Small intestine (tissue), 7 donors: Measurements from ENCODE around the gene PPP1R14D. TPM values are rescaled to one million over a fixed set of nuclear protein-coding genes. Genes with fewer than 3 reads are reported as not detected.
A peak's percentile ranks its signal among the peaks of the same experiment; 100 is the strongest.

Experiments
- DNase-seq, 2 donors: peaks; one replicate each; pipeline versions ENCODE4 v3.0.0 to v3.0.0-alpha.2; 2013
- FAIRE-seq: peaks from 2 replicates; lab custom pipeline; 2012; peaks lifted over from hg19 to GRCh38; lab: Jason Lieb, UNC
- H3K27ac ChIP-seq, 3 donors: one replicate each; pipeline ENCODE4 v1.5.1; 2013; ENCODE audit warnings: low read length in 2 of 3, mild to moderate bottlenecking in 2 of 3, control low read depth in 1 of 3, inconsistent platforms in 1 of 3, low read depth in 1 of 3, moderate library complexity in 1 of 3
- H3K27me3 ChIP-seq, 3 donors: one replicate each; pipeline ENCODE4 v1.6.1; 2013; ENCODE audit warnings: low read length in 3 of 3, inconsistent platforms in 1 of 3; ENCODE audit not compliant: control insufficient read depth in 3 of 3, insufficient read depth in 3 of 3
- H3K36me3 ChIP-seq, 3 donors: one replicate each; pipeline ENCODE4 v1.6.1; 2013; ENCODE audit warnings: low read length in 3 of 3, inconsistent platforms in 1 of 3, low read depth in 1 of 3, mild to moderate bottlenecking in 1 of 3, moderate library complexity in 1 of 3; ENCODE audit not compliant: control insufficient read depth in 3 of 3, insufficient read depth in 2 of 3
- H3K4me1 ChIP-seq, 3 donors: one replicate each; pipeline ENCODE4 v1.6.1; 2013; ENCODE audit warnings: low read length in 2 of 3, inconsistent platforms in 1 of 3, low read depth in 1 of 3, mild to moderate bottlenecking in 1 of 3, moderate library complexity in 1 of 3; ENCODE audit not compliant: control insufficient read depth in 3 of 3, insufficient read depth in 2 of 3
- H3K4me3 ChIP-seq, 3 donors: one replicate each; pipeline ENCODE4 v1.5.1; 2013; ENCODE audit warnings: low read length in 3 of 3, control low read depth in 1 of 3, inconsistent platforms in 1 of 3, low read depth in 1 of 3, mild to moderate bottlenecking in 1 of 3, moderate library complexity in 1 of 3
- H3K9me3 ChIP-seq, 2 donors: one replicate each; pipeline ENCODE4 v1.6.1; 2013; ENCODE audit warnings: low read depth in 1 of 2, low read length in 1 of 2; ENCODE audit not compliant: control insufficient read depth in 2 of 2, insufficient read depth in 1 of 2
- WGBS, 3 donors: extraction: QIAGEN DNeasy Blood & Tissue Kit; methylation state at CpG; one replicate each; pipeline ENCODE4 v1.1.7; 2013; 5-methylcytosine and 5-hydroxymethylcytosine counted together
- polyA plus RNA-seq, 4 donors: library from polyadenylated mRNA; stranded (reverse) in 3 of 4; unstranded in 1 of 4; fragments of 200-250 nt in 3 of 4; fragments of 120-200 nt in 1 of 4; gene quantifications; one replicate each; pipeline versions ENCODE4 v1.2.1 to v1.2.3, GENCODE V29; 2013
- donor health status: healthy with polysubstance abuse.
- donor health status: control.
- donor health status: control.
- donor health status: Bipolar disorder and iron deficiency.
- donor health status: healthy.

PPP1R14D gene
- polyA plus RNA-seq, 4 donors: 23.3 to 348 (median 226) TPM

GRCh38 chr15:40821195-40821594, 7.3 kb downstream of the PPP1R14D start:
- DNase-seq (no peak), FAIRE-seq (no peak)
- Histone ChIP-seq H3K9me3 (no peaks in the 10 kb centered on the region), H3K27me3 (no peaks in the 10 kb centered on the region), H3K4me1 (peaks cover 0 to 16% (median 0%) of the 10 kb centered on the region in 3 donors), H3K36me3 (peaks cover 0 to 5% (median 2%) of the 10 kb centered on the region in 3 donors), H3K4me3 (no peak overlapping the region), H3K27ac (no peak overlapping the region)
- 92 to 95% (median 95%) methylated on average over 2 of the region's 2 CpGs for WGBS, 3 donors

GRCh38 chr15:40819048-40819447, 9.5 kb downstream of the PPP1R14D start:
- DNase-seq: no peak
- FAIRE-seq: no peak
- Histone ChIP-seq H3K36me3 (peaks cover 4 to 26% (median 13%) of the 10 kb centered on the region in 3 donors), H3K27me3 (no peaks in the 10 kb centered on the region), H3K4me1 (peaks cover 0 to 6% (median 0%) of the 10 kb centered on the region in 3 donors), H3K9me3 (no peaks in the 10 kb centered on the region), H3K4me3 (no peak overlapping the region), H3K27ac (no peak overlapping the region)
- 85 to 87% (median 85%) methylated on average over 7 of the region's 7 CpGs for WGBS, 3 donors

GRCh38 chr15:40815042-40815698, 13.3 kb downstream of the PPP1R14D start:
- no peaks in the 10 kb centered on the region for H3K9me3 ChIP-seq
- peaks cover 13 to 49% (median 19%) of the 10 kb centered on the region in 3 donors for H3K36me3 ChIP-seq
- no peak overlapping the region for H3K4me3 ChIP-seq
- WGBS, 3 donors: 58 to 82% (median 65%) methylated on average over 4 of the region's 4 CpGs
- DNase-seq: no peak
- no peaks in the 10 kb centered on the region for H3K4me1 ChIP-seq
- H3K27me3 ChIP-seq: no peaks in the 10 kb centered on the region
- FAIRE-seq: no peak
- H3K27ac ChIP-seq: no peak overlapping the region

GRCh38 chr15:40812721-40813425, 15.6 kb downstream of the PPP1R14D start:
- no peak overlapping the region for H3K4me3 ChIP-seq
- peaks cover 13 to 61% (median 19%) of the 10 kb centered on the region in 3 donors for H3K36me3 ChIP-seq
- no peaks in the 10 kb centered on the region for H3K27me3 ChIP-seq
- DNase-seq: no peak
- no peak overlapping the region for H3K27ac ChIP-seq
- 91 to 93% (median 93%) methylated on average over 12 of the region's 12 CpGs for WGBS, 3 donors
- H3K4me1 ChIP-seq: peaks cover 4 to 6% (median 4%) of the 10 kb centered on the region in 3 donors
- no peak for FAIRE-seq
- H3K9me3 ChIP-seq: no peaks in the 10 kb centered on the region

- H3K27ac ChIP-seq: no peak overlapping the region
- peaks cover 6 to 40% (median 9%) of the 10 kb centered on the region in 3 donors for H3K36me3 ChIP-seq
- DNase-seq: peak in 1 of 2 donors; percentile 53
- no peaks in the 10 kb centered on the region for H3K9me3 ChIP-seq
- peaks cover 4 to 10% (median 6%) of the 10 kb centered on the region in 3 donors for H3K4me1 ChIP-seq
- no peak for FAIRE-seq
- WGBS, 3 donors: 35 to 65% (median 59%) methylated on average over 8 of the region's 8 CpGs
- H3K4me3 ChIP-seq: no peak overlapping the region
- H3K27me3 ChIP-seq: no peaks in the 10 kb centered on the region
Measured at GRCh38 chr15:40808861-40809450, 19.6 kb downstream of the PPP1R14D start.

- H3K9me3 ChIP-seq: no peaks in the 10 kb centered on the region
- FAIRE-seq (no peak), DNase-seq (no peak)
- H3K4me3 ChIP-seq: peak overlapping the region; percentile 64 to 99 (median 84)
- no peaks in the 10 kb centered on the region for H3K27me3 ChIP-seq
- 9 to 44% (median 26%) methylated on average over 19 of the region's 19 CpGs for WGBS, 3 donors
- peaks cover 0 to 31% (median 4%) of the 10 kb centered on the region in 3 donors for H3K36me3 ChIP-seq
- H3K27ac ChIP-seq: peak overlapping the region in 2 of 3 donors; percentile 6 to 15
- peaks cover 4 to 10% (median 6%) of the 10 kb centered on the region in 3 donors for H3K4me1 ChIP-seq
Measured at GRCh38 chr15:40807888-40808461, 20.5 kb downstream of the PPP1R14D start.

- H3K36me3 ChIP-seq: peaks cover 0 to 31% (median 4%) of the 10 kb centered on the region in 3 donors
- FAIRE-seq: no peak
- H3K4me3 ChIP-seq: peak within 1 kb of the TSS; percentile 84 to 99 (median 86)
- H3K27ac ChIP-seq: peak within 1 kb of the TSS; percentile 87 to 99 (median 97)
- H3K9me3 ChIP-seq: no peaks in the 10 kb centered on the region
- no peaks in the 10 kb centered on the region for H3K27me3 ChIP-seq
- peaks cover 4 to 10% (median 6%) of the 10 kb centered on the region in 3 donors for H3K4me1 ChIP-seq
- DNase-seq: peak; percentile 99
- WGBS, 3 donors: 0 to 1% (median 0%) methylated on average over 58 to 64 of the region's 64 CpGs
Measured at GRCh38 chr15:40807028-40807887, 21.2 kb downstream of the PPP1R14D start, which contains the start of the genes DNAJC17 and ZFYVE19. Gene DNAJC17, minus strand, starts transcription at chr15:40807473. Its CDS starts 27 bp downstream, at chr15:40807446. Gene ZFYVE19, plus strand, starts transcription at chr15:40807089. Its CDS starts 501 bp downstream, at chr15:40807590.
